HL-60/S4 treated with retinoic acid at 250 ng/mL for 4 days and 3 days (cell line): ENCODE data around the gene C2orf49.

Experiments used
- in situ Hi-C: fragments of 300-500 bp; cut with MboI; formaldehyde crosslinking; loops from 2 replicates; pipeline ENCODE4 v1.7.0; 2022; ENCODE audit warnings: low sequenced_read_pairs

The C2orf49 gene

GRCh38 chr2:105358593-105358992 lies 21.3 kb downstream of the C2orf49 start:
- in situ Hi-C loops = loop anchor here (25.0 kb wide), 1 partner anchor 529 kb away; no protein-coding TSS in a partner anchor

- in situ Hi-C loops = loop anchor here (10.0 to 25.0 kb wide), 2 partner anchors 174 to 526 kb away; no protein-coding TSS in a partner anchor
Observed at GRCh38 chr2:105361102-105361889, 24.0 kb downstream of the C2orf49 start.

DNA sequence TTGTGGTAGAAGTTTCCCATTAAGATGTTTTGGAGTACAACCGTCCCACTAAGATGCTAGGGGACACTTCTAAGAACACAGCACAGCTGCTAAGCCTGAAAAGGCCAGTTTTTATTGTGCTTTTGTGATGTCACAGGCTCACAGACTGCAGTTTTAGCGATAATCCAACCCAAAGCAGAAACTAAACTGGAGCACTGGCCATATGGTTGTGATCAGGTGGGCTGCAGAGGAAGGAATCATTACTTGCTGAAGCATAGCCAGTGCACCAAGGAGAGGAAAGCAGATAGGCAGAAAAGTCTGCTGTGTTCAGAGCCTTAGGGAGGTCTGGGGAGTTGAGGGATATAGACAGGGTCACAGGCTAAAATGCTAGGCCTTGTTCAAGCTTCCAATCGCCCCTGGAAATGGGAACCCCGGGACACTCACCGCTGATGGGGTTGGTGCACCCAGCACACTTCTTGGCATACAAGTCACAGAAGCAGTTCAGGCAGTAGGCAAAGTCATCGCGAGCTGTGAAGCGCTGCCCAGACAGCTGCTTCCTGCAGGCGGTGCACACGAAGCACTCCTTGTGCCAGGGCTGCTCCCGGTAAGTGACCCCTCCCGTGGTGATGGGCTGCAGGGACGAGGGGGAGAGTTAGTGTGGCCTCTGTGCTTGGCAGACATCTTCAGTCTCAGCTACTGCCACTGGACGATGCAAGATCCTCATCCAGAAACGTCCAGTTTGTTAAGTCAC lies 25.7 kb downstream of the C2orf49 start:
- in situ Hi-C loops = loop anchor here (10.0 to 25.0 kb wide), 2 partner anchors 172 to 524 kb away; no protein-coding TSS in a partner anchor

DNA sequence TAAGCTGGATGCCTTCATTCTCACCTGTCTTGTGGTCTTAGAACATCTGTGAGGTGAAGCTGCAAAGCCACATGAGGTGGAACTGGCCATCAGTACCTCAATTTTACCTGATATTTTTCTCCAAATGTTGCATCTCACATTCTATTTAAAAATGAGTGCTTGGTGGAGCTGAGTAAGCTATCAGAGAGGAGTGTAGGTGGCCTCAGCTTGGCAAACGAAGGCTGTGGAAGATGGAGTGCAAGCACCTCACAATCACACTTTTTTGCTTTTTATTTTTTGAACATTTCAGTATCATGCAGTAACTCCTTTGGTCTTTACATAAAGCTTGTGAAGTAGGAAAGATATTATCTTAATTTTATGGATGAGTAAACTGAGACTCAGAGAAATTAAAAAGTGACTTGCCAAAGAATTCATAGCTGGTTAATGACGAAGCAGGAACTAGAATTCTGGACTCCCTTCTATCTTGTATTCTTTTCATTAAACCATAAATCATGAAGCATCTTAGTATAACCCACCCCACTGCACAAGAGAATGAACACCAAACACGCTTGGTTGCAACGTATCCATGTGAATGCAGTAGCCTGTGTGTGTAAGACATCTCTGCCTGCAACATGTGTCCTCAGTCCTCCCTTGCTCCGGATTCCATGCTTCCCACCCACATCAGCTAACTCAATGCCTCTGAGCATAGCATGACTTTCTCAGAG lies 27.2 kb downstream of the C2orf49 start:
- in situ Hi-C loops = loop anchor here (10.0 to 25.0 kb wide), 2 partner anchors 170 to 523 kb away; no protein-coding TSS in a partner anchor

DNA sequence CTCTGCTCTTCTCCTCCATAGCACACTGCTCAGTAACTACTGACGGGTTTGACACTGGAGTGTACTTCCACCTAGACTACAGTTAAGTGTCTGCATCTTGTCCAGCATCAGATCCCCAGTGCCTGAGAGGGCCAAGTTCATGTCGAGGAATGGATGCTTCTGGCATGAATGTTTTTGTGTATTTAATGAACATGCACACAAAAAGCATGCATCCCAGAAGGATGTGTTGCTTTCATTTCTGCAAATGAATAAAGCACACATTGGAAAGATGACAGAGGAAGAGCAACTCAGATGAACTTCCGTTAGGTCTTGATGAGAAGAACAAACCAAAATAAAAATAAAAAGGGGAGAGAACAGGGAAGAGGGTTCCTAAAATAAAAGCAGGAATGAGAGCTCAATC lies 27.9 kb downstream of the C2orf49 start:
- in situ Hi-C loops = loop anchor here (10.0 to 25.0 kb wide), 2 partner anchors 170 to 522 kb away; no protein-coding TSS in a partner anchor

DNA sequence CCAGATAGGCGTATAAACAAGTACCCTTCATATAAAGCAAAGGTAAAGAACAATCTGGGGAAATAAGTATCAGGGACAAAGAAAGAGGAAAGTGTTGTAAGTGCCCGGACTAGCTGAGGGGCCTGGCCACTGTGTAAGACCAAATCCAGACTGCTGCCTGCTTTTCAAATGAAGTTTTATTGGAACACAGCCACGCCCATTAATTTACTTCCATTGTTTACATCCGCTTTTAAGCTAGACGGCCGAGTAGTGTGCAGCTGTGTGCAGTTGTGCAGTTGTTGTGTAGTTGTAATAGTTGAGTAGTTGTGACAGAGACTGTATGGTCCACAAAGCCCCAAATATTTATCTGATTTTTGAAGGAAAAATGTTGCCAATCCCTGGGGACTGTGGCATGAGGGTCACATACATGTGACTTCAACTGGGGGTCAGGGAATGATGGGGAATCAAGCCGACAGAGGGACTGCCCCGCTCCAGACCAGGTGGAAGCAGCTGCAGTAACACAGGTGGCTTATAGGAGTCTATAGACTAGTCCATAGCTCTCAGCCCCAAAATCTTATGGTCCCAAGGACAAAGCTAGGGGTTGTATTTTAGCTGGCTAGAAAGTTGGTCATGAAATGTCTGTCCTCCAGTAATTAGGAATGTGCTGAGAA lies 31.5 kb downstream of the C2orf49 start:
- in situ Hi-C loops = loop anchor here (10.0 to 25.0 kb wide), 2 partner anchors 166 to 518 kb away; no protein-coding TSS in a partner anchor

- in situ Hi-C loops = loop anchor here (10.0 to 25.0 kb wide), 2 partner anchors 165 to 517 kb away; no protein-coding TSS in a partner anchor
Observed at GRCh38 chr2:105369777-105370690, 32.7 kb downstream of the C2orf49 start.

DNA sequence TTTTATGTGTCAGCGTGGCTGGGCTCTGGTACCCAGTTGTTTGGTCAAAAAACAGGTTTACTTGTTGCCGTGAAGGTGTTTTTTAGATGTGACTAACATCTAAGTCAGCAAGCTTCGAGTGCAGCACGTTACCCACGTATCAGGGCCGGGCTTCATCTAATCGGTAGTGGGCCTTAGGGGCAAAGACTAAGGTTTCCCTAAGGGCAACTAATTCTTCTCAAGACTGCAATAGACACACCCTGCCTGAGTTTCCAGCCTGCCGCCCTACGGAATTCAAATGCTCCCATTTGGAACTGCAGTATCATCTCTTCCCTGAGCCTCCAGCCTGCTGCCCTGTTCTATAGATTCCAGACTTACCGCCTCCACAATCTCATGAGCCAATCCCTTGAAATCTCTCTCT lies 33.8 kb downstream of the C2orf49 start:
- in situ Hi-C loops = loop anchor here (25.0 kb wide), 1 partner anchor 516 kb away; no protein-coding TSS in a partner anchor

GRCh38 chr2:105371810-105372209 lies 34.5 kb downstream of the C2orf49 start:
- in situ Hi-C loops = loop anchor here (25.0 kb wide), 1 partner anchor 515 kb away; no protein-coding TSS in a partner anchor

GRCh38 chr2:105373344-105373781 lies 36.0 kb downstream of the C2orf49 start:
- in situ Hi-C loops = loop anchor here (25.0 kb wide), 1 partner anchor 514 kb away; no protein-coding TSS in a partner anchor

DNA sequence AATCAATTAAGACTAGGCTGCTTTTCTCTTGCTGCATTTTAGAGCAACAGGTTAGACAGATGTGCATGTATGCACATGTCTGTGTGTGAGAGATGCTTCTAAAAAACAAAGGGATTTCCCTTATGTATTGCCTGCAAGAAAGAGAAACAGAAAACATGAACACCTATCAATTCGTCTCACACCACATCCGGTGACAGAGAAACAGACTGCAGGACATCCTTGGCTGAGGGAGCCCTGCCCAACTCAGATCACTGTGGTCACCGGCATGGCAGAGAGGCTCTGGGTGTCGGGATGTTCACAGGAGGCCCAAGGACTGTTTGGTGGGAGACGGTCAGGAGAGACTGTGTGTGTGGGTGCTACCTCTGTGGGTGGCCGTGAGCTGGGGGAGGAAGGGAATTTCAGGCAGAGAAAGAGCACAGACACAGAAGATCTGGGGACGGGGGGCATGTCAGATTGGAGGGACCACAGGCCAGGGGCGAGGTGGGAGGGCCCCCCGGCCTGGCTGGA lies 36.6 kb downstream of the C2orf49 start:
- in situ Hi-C loops = loop anchor here (25.0 kb wide), 1 partner anchor 513 kb away; no protein-coding TSS in a partner anchor

DNA sequence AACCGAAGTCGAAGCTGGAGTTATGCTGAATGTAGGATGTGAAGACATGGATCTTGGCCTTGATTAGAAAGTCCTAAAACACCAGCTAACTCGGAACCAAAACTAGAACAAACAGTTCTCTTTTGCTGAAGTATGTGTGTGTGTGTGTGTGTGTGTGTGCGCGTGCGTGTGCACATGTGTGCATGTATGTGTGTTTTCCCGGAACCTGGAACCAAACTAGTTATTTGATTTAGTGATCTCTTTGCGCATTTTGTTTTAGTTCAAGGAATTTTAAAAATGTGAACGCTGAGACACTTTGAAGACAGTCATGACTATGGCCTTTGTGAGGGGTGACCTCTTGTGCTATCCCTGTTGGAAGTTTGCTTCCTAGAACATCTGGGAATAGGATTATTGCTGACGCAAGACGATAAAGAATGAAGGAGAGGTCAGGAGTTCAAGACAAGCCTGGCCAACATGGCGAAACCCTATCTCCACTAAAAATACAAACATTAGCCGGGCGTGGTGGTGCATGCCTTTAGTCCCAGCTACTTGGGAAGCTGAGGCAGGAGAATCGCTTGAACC lies 37.7 kb downstream of the C2orf49 start:
- in situ Hi-C loops = no loop called here

DNA sequence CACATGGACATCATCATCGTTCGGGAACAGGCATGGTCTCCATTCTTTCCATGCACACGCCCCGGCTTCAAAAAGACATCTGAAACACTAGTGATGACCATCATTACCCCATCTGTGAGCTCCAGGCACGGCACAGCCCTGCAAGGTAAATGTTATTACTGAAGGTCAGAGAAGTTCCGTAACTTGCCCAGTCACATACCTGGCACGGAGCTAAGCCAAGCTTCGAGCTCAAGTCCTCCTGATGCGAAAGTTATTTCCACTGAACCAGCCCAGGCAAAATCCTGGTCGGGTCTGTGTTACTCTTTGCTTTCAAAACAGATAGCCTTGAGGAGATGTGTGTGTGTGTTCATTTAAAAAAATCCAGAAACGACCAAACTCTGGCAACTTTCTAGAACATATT lies 38.7 kb downstream of the C2orf49 start:
- in situ Hi-C loops = no loop called here

DNA sequence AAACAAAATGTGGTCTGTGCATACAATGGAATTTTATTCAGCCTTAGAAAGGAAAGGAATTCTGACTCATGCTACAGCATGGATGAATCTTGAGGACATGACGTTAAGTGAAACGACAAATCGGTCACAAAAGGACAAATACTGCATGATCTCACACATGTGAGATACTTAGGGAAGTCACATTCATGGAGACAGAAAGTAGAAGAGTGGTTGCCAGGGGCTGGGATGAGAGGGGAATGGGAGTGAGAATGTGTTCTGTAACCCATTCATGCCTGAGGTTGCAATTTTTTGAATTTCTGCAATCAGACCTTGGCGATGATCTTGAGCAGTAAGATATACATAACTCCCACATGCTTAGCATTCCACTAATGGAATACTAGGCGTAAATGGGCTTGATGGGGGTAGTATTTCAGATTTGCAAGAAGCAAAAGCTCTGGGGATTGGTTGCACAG lies 39.5 kb downstream of the C2orf49 start:
- in situ Hi-C loops = no loop called here

- in situ Hi-C loops = no loop called here
Observed at GRCh38 chr2:105377871-105378270, 40.5 kb downstream of the C2orf49 start.

- in situ Hi-C loops = no loop called here
Observed at GRCh38 chr2:105378276-105378840, 41.0 kb downstream of the C2orf49 start.

DNA sequence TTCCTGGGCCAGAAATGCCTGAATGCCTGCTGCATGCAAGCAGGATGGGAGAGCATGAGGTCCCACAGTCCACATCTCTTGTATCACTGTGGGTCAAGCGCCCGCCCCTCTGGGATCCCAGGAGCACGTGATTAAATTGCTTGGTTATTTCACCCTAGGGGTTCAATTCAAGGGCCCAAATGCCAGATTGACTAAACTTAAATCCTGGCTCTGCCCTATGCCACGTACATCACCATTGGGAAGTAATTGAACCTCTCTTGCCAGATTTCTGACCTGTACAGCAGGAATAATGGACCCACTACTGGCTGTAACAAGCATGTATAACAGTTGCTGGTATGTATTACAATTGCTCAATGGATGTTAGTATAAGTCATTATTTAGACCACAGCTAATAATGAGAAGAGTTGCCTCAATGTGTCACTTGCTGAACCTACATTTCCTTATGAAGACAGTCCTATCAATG lies 41.6 kb downstream of the C2orf49 start:
- in situ Hi-C loops = no loop called here

- in situ Hi-C loops = no loop called here
Observed at GRCh38 chr2:105379741-105380186, 42.4 kb downstream of the C2orf49 start.
